ENCODE measurements around the gene SORCS1.

- TF ChIP-seq CTCF (conservative IDR thresholded peaks at IDR 0.05 in 1 of 2, IDR thresholded peaks at IDR 0.05 in 1 of 2; ENCODE audit: low read depth in 1 of 2, low read length in 2 of 2) (no peak), EZH2 (IDR thresholded peaks at IDR 0.05; ENCODE audit: low read length, missing control alignments) (no peak)
These were observed 603.4 kb downstream of the SORCS1 start for GRCh38 chr10:106560925-106561640.
